Coronary artery (tissue), 2 donors: ENCODE measurements around the gene CAPN12.

Source experiments
- DNase-seq: peaks from one replicate; pipeline ENCODE4 v3.0.0-alpha.2; 2017; ENCODE audit warnings: low spot score
- H3K27ac ChIP-seq, 2 donors: fragments of 200-600 bp; sonication (generic); one replicate each; pipeline ENCODE4 v1.5.1; 2016 to 2019
- H3K4me3 ChIP-seq: fragments of 200-600 bp; sonication (generic); 2 replicates; pipeline ENCODE4 v1.5.1; 2016; ENCODE audit warnings: mild to moderate bottlenecking, moderate library complexity
- CTCF ChIP-seq: fragments of 200-600 bp; sonication (generic); IDR thresholded peaks from one replicate; pipeline ENCODE4 v1.5.1; 2019; ENCODE audit warnings: antibody characterized with exemption

Gene CAPN12

GRCh38 chr19:38706792-38707511 lies 37.3 kb downstream of the CAPN12 start:
- no peak for TF ChIP-seq CTCF
- Histone ChIP-seq H3K4me3 (no peak overlapping the region), H3K27ac (peak overlapping the region; percentile 58 to 97)
- no peak for DNase-seq

- H3K4me3 ChIP-seq = no peak overlapping the region
- H3K27ac ChIP-seq = peak overlapping the region; percentile 4 to 97
- no peak for TF ChIP-seq CTCF
- DNase-seq = no peak
These were observed 38.9 kb downstream of the CAPN12 start for GRCh38 chr19:38705197-38706019.

GRCh38 chr19:38704488-38705026 lies 39.7 kb downstream of the CAPN12 start:
- no peak for TF ChIP-seq CTCF
- Histone ChIP-seq H3K4me3 (no peak overlapping the region), H3K27ac (peak overlapping the region in 1 of 2 donors; percentile 97)
- no peak for DNase-seq

- H3K4me3 ChIP-seq = no peak overlapping the region
- TF ChIP-seq CTCF = no peak
- DNase-seq = no peak
- peak overlapping the region; percentile 30 to 97 for H3K27ac ChIP-seq
These were observed 40.8 kb downstream of the CAPN12 start for GRCh38 chr19:38703509-38703908.

GRCh38 chr19:38702278-38702677 lies 42.0 kb downstream of the CAPN12 start:
- peak overlapping the region; percentile 69 to 97 for H3K27ac ChIP-seq
- no peak for DNase-seq
- no peak overlapping the region for H3K4me3 ChIP-seq
- no peak for TF ChIP-seq CTCF

- TF ChIP-seq CTCF = no peak
- peak overlapping the region; percentile 69 to 97 for H3K27ac ChIP-seq
- no peak for DNase-seq
These were observed 42.7 kb downstream of the CAPN12 start for GRCh38 chr19:38701455-38702063.

More at GRCh38 chr19:38701455-38702063, 42.7 kb downstream of the CAPN12 start:
- H3K4me3 ChIP-seq = no peak overlapping the region
